ENCODE measurements around the gene C1orf52. TPM values are rescaled to one million over a fixed set of nuclear protein-coding genes. Genes with fewer than 3 reads are reported as not detected.

Gene C1orf52
- total RNA-seq, 1 donor, result 32.4 TPM

GRCh38 chr1:85225624-85226380 lies 33.7 kb downstream of the C1orf52 start:
- H3K9me3 ChIP-seq (ENCODE audit: low read depth, low read length), result no peaks in the 10 kb centered on the region
- no peaks in the 10 kb centered on the region for H3K4me1 ChIP-seq (ENCODE audit: insufficient read depth, low read length)
- no peaks in the 10 kb centered on the region for H3K27me3 ChIP-seq (ENCODE audit: insufficient read depth, low read length)
- H3K4me3 ChIP-seq (ENCODE audit: low read length), result no peak overlapping the region

- no peaks in the 10 kb centered on the region for H3K9me3 ChIP-seq (ENCODE audit: low read depth, low read length)
- no peaks in the 10 kb centered on the region for H3K4me1 ChIP-seq (ENCODE audit: insufficient read depth, low read length)
- H3K27me3 ChIP-seq (ENCODE audit: insufficient read depth, low read length), result no peaks in the 10 kb centered on the region
- no peak overlapping the region for H3K4me3 ChIP-seq (ENCODE audit: low read length)
These were observed 34.5 kb downstream of the C1orf52 start for GRCh38 chr1:85224734-85225623.

GRCh38 chr1:85224295-85224694 lies 35.2 kb downstream of the C1orf52 start:
- Histone ChIP-seq H3K4me1 (ENCODE audit: insufficient read depth, low read length) (no peaks in the 10 kb centered on the region), H3K4me3 (ENCODE audit: low read length) (no peak overlapping the region), H3K27me3 (ENCODE audit: insufficient read depth, low read length) (no peaks in the 10 kb centered on the region), H3K9me3 (ENCODE audit: low read depth, low read length) (no peaks in the 10 kb centered on the region)

GRCh38 chr1:85223334-85223733 lies 36.1 kb downstream of the C1orf52 start:
- no peaks in the 10 kb centered on the region for H3K9me3 ChIP-seq (ENCODE audit: low read depth, low read length)
- no peak overlapping the region for H3K4me3 ChIP-seq (ENCODE audit: low read length)
- no peaks in the 10 kb centered on the region for H3K27me3 ChIP-seq (ENCODE audit: insufficient read depth, low read length)
- H3K4me1 ChIP-seq (ENCODE audit: insufficient read depth, low read length), result no peaks in the 10 kb centered on the region

- no peaks in the 10 kb centered on the region for H3K9me3 ChIP-seq (ENCODE audit: low read depth, low read length)
- no peak overlapping the region for H3K4me3 ChIP-seq (ENCODE audit: low read length)
- no peaks in the 10 kb centered on the region for H3K4me1 ChIP-seq (ENCODE audit: insufficient read depth, low read length)
- no peaks in the 10 kb centered on the region for H3K27me3 ChIP-seq (ENCODE audit: insufficient read depth, low read length)
These were observed 38.7 kb downstream of the C1orf52 start for GRCh38 chr1:85220756-85221201.

GRCh38 chr1:85219853-85220610 lies 39.4 kb downstream of the C1orf52 start:
- H3K4me3 ChIP-seq (ENCODE audit: low read length), result no peak overlapping the region
- no peaks in the 10 kb centered on the region for H3K4me1 ChIP-seq (ENCODE audit: insufficient read depth, low read length)
- H3K9me3 ChIP-seq (ENCODE audit: low read depth, low read length), result no peaks in the 10 kb centered on the region
- H3K27me3 ChIP-seq (ENCODE audit: insufficient read depth, low read length), result no peaks in the 10 kb centered on the region

- H3K4me1 ChIP-seq (ENCODE audit: insufficient read depth, low read length), result no peaks in the 10 kb centered on the region
- H3K27me3 ChIP-seq (ENCODE audit: insufficient read depth, low read length), result peaks cover 3% of the 10 kb centered on the region
- no peak overlapping the region for H3K4me3 ChIP-seq (ENCODE audit: low read length)
- H3K9me3 ChIP-seq (ENCODE audit: low read depth, low read length), result no peaks in the 10 kb centered on the region
These were observed 42.8 kb downstream of the C1orf52 start for GRCh38 chr1:85216697-85217096.

GRCh38 chr1:85214654-85215053 lies 44.8 kb downstream of the C1orf52 start:
- H3K9me3 ChIP-seq (ENCODE audit: low read depth, low read length), result no peaks in the 10 kb centered on the region
- no peaks in the 10 kb centered on the region for H3K4me1 ChIP-seq (ENCODE audit: insufficient read depth, low read length)
- peaks cover 6% of the 10 kb centered on the region for H3K27me3 ChIP-seq (ENCODE audit: insufficient read depth, low read length)
- no peak overlapping the region for H3K4me3 ChIP-seq (ENCODE audit: low read length)

- Histone ChIP-seq H3K4me3 (ENCODE audit: low read length) (no peak overlapping the region), H3K4me1 (ENCODE audit: insufficient read depth, low read length) (no peaks in the 10 kb centered on the region), H3K9me3 (ENCODE audit: low read depth, low read length) (no peaks in the 10 kb centered on the region), H3K27me3 (ENCODE audit: insufficient read depth, low read length) (peaks cover 34% of the 10 kb centered on the region)
These were observed 51.0 kb downstream of the C1orf52 start for GRCh38 chr1:85208488-85208887.

- H3K27me3 ChIP-seq (ENCODE audit: insufficient read depth, low read length), result peaks cover 73% of the 10 kb centered on the region
- H3K4me1 ChIP-seq (ENCODE audit: insufficient read depth, low read length), result peaks cover 19% of the 10 kb centered on the region
- no peak overlapping the region for H3K4me3 ChIP-seq (ENCODE audit: low read length)
- H3K9me3 ChIP-seq (ENCODE audit: low read depth, low read length), result no peaks in the 10 kb centered on the region
These were observed 55.8 kb downstream of the C1orf52 start for GRCh38 chr1:85203573-85204171.

GRCh38 chr1:85202864-85203255 lies 56.6 kb downstream of the C1orf52 start:
- Histone ChIP-seq H3K9me3 (ENCODE audit: low read depth, low read length) (no peaks in the 10 kb centered on the region), H3K4me3 (ENCODE audit: low read length) (no peak overlapping the region), H3K4me1 (ENCODE audit: insufficient read depth, low read length) (peaks cover 19% of the 10 kb centered on the region), H3K27me3 (ENCODE audit: insufficient read depth, low read length) (peaks cover 68% of the 10 kb centered on the region)

- Histone ChIP-seq H3K4me3 (ENCODE audit: low read length) (peak overlapping the region; percentile 49), H3K27me3 (ENCODE audit: insufficient read depth, low read length) (peaks cover 65% of the 10 kb centered on the region), H3K9me3 (ENCODE audit: low read depth, low read length) (no peaks in the 10 kb centered on the region), H3K4me1 (ENCODE audit: insufficient read depth, low read length) (peaks cover 19% of the 10 kb centered on the region)
These were observed 57.2 kb downstream of the C1orf52 start for GRCh38 chr1:85202092-85202863.

GRCh38 chr1:85201340-85202091 lies 57.9 kb downstream of the C1orf52 start:
- H3K4me1 ChIP-seq (ENCODE audit: insufficient read depth, low read length), result peaks cover 19% of the 10 kb centered on the region
- peaks cover 57% of the 10 kb centered on the region for H3K27me3 ChIP-seq (ENCODE audit: insufficient read depth, low read length)
- H3K4me3 ChIP-seq (ENCODE audit: low read length), result peak overlapping the region; percentile 49
- no peaks in the 10 kb centered on the region for H3K9me3 ChIP-seq (ENCODE audit: low read depth, low read length)
